ENCODE data around the gene GPR18.

GPR18 gene

GRCh38 chr13:99278843-99279242, 20.7 kb upstream of the GPR18 start:
- Histone ChIP-seq H3K4me3 (replicated peaks; ENCODE audit: insufficient read depth, low read length) (no peak overlapping the region), H3K27ac (replicated peaks) (peak overlapping the region; percentile 94)

GRCh38 chr13:99278200-99278599, 20.0 kb upstream of the GPR18 start:
- Histone ChIP-seq H3K27me3 (ENCODE audit: insufficient read depth, poor library complexity, severe bottlenecking) (no peaks in the 10 kb centered on the region), H3K4me3 (replicated peaks; ENCODE audit: insufficient read depth, low read length) (no peak overlapping the region), H3K27ac (replicated peaks) (peak overlapping the region; percentile 94)
- no peak for TF ChIP-seq CTCF (IDR thresholded peaks at IDR 0.05; ENCODE audit: insufficient read depth, low read length)
- TF ChIP-seq SPI1 (IDR thresholded peaks at IDR 0.05; ENCODE audit: borderline replicate concordance, low read depth): peak; percentile 95
- TF ChIP-seq REST (IDR thresholded peaks at IDR 0.05; ENCODE audit: insufficient replicate concordance, low read depth): peak; percentile 19
- TF ChIP-seq GABPA (IDR thresholded peaks at IDR 0.05; ENCODE audit: low read depth): no peak
- peak; percentile 75 for TF ChIP-seq POLR2AphosphoS5 (IDR thresholded peaks at IDR 0.05; ENCODE audit: low read depth)
- peak; percentile 64 to 92 for DNase-seq (ENCODE audit: low read depth in 1 of 2, low spot score in 1 of 2)

More at GRCh38 chr13:99278843-99279242, 20.7 kb upstream of the GPR18 start:
- H3K27me3 ChIP-seq (ENCODE audit: insufficient read depth, poor library complexity, severe bottlenecking): no peaks in the 10 kb centered on the region
- TF ChIP-seq SPI1 (IDR thresholded peaks at IDR 0.05; ENCODE audit: borderline replicate concordance, low read depth): no peak
- TF ChIP-seq POLR2AphosphoS5 (IDR thresholded peaks at IDR 0.05; ENCODE audit: low read depth): no peak
- TF ChIP-seq CTCF (IDR thresholded peaks at IDR 0.05; ENCODE audit: insufficient read depth, low read length): no peak
- TF ChIP-seq GABPA (IDR thresholded peaks at IDR 0.05; ENCODE audit: low read depth): no peak
- no peak for TF ChIP-seq REST (IDR thresholded peaks at IDR 0.05; ENCODE audit: insufficient replicate concordance, low read depth)
- DNase-seq (ENCODE audit: low read depth in 1 of 2, low spot score in 1 of 2): no peak

GRCh38 chr13:99277629-99278028, 19.4 kb upstream of the GPR18 start:
- DNase-seq (ENCODE audit: low read depth in 1 of 2, low spot score in 1 of 2): peak; percentile 70 to 96
- no peak overlapping the region for H3K4me3 ChIP-seq (replicated peaks; ENCODE audit: insufficient read depth, low read length)
- H3K27ac ChIP-seq (replicated peaks): peak overlapping the region; percentile 94
- H3K27me3 ChIP-seq (ENCODE audit: insufficient read depth, poor library complexity, severe bottlenecking): no peaks in the 10 kb centered on the region
- TF ChIP-seq CTCF (IDR thresholded peaks at IDR 0.05; ENCODE audit: insufficient read depth, low read length) (no peak), POLR2AphosphoS5 (IDR thresholded peaks at IDR 0.05; ENCODE audit: low read depth) (peak; percentile 67; the same call in 1 of the 2 replicates), GABPA (IDR thresholded peaks at IDR 0.05; ENCODE audit: low read depth) (no peak)

- no peak for TF ChIP-seq POLR2AphosphoS5 (IDR thresholded peaks at IDR 0.05; ENCODE audit: low read depth)
- no peak for TF ChIP-seq SPI1 (IDR thresholded peaks at IDR 0.05; ENCODE audit: borderline replicate concordance, low read depth)
- TF ChIP-seq REST (IDR thresholded peaks at IDR 0.05; ENCODE audit: insufficient replicate concordance, low read depth): no peak
- no peak for TF ChIP-seq CTCF (IDR thresholded peaks at IDR 0.05; ENCODE audit: insufficient read depth, low read length)
- TF ChIP-seq GABPA (IDR thresholded peaks at IDR 0.05; ENCODE audit: low read depth): no peak
- Histone ChIP-seq H3K27ac (replicated peaks) (peak overlapping the region; percentile 94), H3K27me3 (ENCODE audit: insufficient read depth, poor library complexity, severe bottlenecking) (no peaks in the 10 kb centered on the region), H3K4me3 (replicated peaks; ENCODE audit: insufficient read depth, low read length) (no peak overlapping the region)
- peak in 1 of 2 experiments; percentile 79 for DNase-seq (ENCODE audit: low read depth in 1 of 2, low spot score in 1 of 2)
Observed at GRCh38 chr13:99276706-99277105, 18.5 kb upstream of the GPR18 start.
